ENCODE measurements around the gene KLHL41.
"Not testable (repeated sequence)": the region's sequence is repeated elsewhere in the genome, so short reads cannot be mapped to it uniquely, and the experiment has no call there.

Gene KLHL41

GRCh38 chr2:169520896-169521295 is 11.4 kb downstream of the KLHL41 start:
- no peak overlapping the region for H3K27ac ChIP-seq
- TF ChIP-seq ZFX (IDR thresholded peaks at IDR 0.05) (no peak), CTCF (conservative IDR thresholded peaks at IDR 0.05) (no peak)

- no peak overlapping the region for H3K27ac ChIP-seq
- no peak for TF ChIP-seq CTCF (conservative IDR thresholded peaks at IDR 0.05)
- TF ChIP-seq ZFX (IDR thresholded peaks at IDR 0.05), result no peak
Observed at GRCh38 chr2:169523681-169524080, 14.2 kb downstream of the KLHL41 start.

GRCh38 chr2:169525434-169525833 is 15.9 kb downstream of the KLHL41 start:
- H3K27ac ChIP-seq, result no peak overlapping the region
- no peak for TF ChIP-seq CTCF (conservative IDR thresholded peaks at IDR 0.05)
- no peak for TF ChIP-seq ZFX (IDR thresholded peaks at IDR 0.05)

GRCh38 chr2:169526451-169526850 is 16.9 kb downstream of the KLHL41 start:
- TF ChIP-seq ZFX (IDR thresholded peaks at IDR 0.05) (no peak), CTCF (conservative IDR thresholded peaks at IDR 0.05) (no peak)
- no peak overlapping the region for H3K27ac ChIP-seq

- H3K27ac ChIP-seq, result no peak overlapping the region
- TF ChIP-seq CTCF (conservative IDR thresholded peaks at IDR 0.05), result peak; percentile 86
- no peak for TF ChIP-seq ZFX (IDR thresholded peaks at IDR 0.05)
Observed at GRCh38 chr2:169528271-169528701, 18.8 kb downstream of the KLHL41 start.

- not testable (repeated sequence) for H3K27ac ChIP-seq
Observed at GRCh38 chr2:169539460-169539859, 30.0 kb downstream of the KLHL41 start.

GRCh38 chr2:169540146-169540545 is 30.6 kb downstream of the KLHL41 start:
- H3K27ac ChIP-seq, result no peak overlapping the region
- TF ChIP-seq CTCF (conservative IDR thresholded peaks at IDR 0.05) (no peak), ZFX (IDR thresholded peaks at IDR 0.05) (no peak)

GRCh38 chr2:169542433-169542832 is 32.9 kb downstream of the KLHL41 start:
- H3K27ac ChIP-seq, result no peak overlapping the region
- TF ChIP-seq CTCF (conservative IDR thresholded peaks at IDR 0.05), result no peak
